Body of pancreas (tissue), 4 donors: Measurements from ENCODE around the gene NOX4. TPM values are rescaled to one million over a fixed set of nuclear protein-coding genes. Genes with fewer than 3 reads are reported as not detected.
A peak's percentile ranks its signal among the peaks of the same experiment; 100 is the strongest.
"Not testable (repeated sequence)": the region's sequence is repeated elsewhere in the genome, so short reads cannot be mapped to it uniquely, and the experiment has no call there.

Source experiments
- ATAC-seq: fragments of 150-250 bp; one replicate; pipeline ENCODE4 v1.9.1; 2016
- DNase-seq, 4 donors: peaks; one replicate each; pipeline ENCODE4 v3.0.0-alpha.2; 2019
- H3K27ac ChIP-seq, 4 donors: fragments of 200-600 bp; sonication (generic); 1 replicate in 3 of 4; 2 replicates in 1 of 4; pipeline versions ENCODE4 v1.5.1 to v1.6.1; 2016 to 2019; ENCODE audit warnings: mild to moderate bottlenecking in 1 of 4, mixed read lengths in 1 of 4, moderate library complexity in 1 of 4
- H3K27me3 ChIP-seq, 2 donors: fragments of 200-600 bp; sonication (generic); one replicate each; pipeline ENCODE4 v1.6.0; 2016; ENCODE audit warnings: mild to moderate bottlenecking in 1 of 2
- H3K36me3 ChIP-seq, 2 donors: fragments of 200-600 bp; sonication (generic); replicated peaks in 1 of 2; 2 replicates each; pipeline ENCODE4 v1.5.1; 2016; ENCODE audit warnings: low read depth in 2 of 2; ENCODE audit not compliant: insufficient read depth in 1 of 2
- H3K4me1 ChIP-seq: fragments of 200-600 bp; sonication (generic); one replicate; pipeline ENCODE4 v1.6.0; 2016
- H3K4me3 ChIP-seq, 2 donors: fragments of 200-600 bp; sonication (generic); 1 replicate in 1 of 2; 2 replicates in 1 of 2; pipeline ENCODE4 v1.5.1; 2016 to 2019
- H3K9me3 ChIP-seq, 3 donors: fragments of 200-600 bp; sonication (generic); 1 replicate in 2 of 3; 2 replicates in 1 of 3; pipeline ENCODE4 v1.5.1; 2016
- POLR2A ChIP-seq, 3 donors: fragments of 450-650 bp; IDR thresholded peaks; one replicate each; pipeline ENCODE4 v1.6.1; 2016; ENCODE audit warnings: antibody characterized with exemption in 3 of 3, mild to moderate bottlenecking in 2 of 3
- WGBS, 2 donors: methylation state at CpG; one replicate each; pipeline ENCODE4 v1.1.5; 2017; 5-methylcytosine and 5-hydroxymethylcytosine counted together
- intact Hi-C: fragments of 100-400 bp; cut with DNase I; formaldehyde crosslinking; loops from one replicate; pipeline ENCODE4 v1.15.1; 2023
- total RNA-seq, 2 donors: library from RNA; depleted of rRNA; stranded (reverse); fragments of >200 nt; gene quantifications; one replicate each; pipeline ENCODE4 v1.1.0, GENCODE V29; 2016
- TF ChIP-seq, protein P1 (sequence below), 7 experiments: fragments of 450-650 bp in 4 of 7; fragments of 200-600 bp in 3 of 7; sonication (generic) in 3 of 7; IDR thresholded peaks; one replicate each; pipeline ENCODE4 v1.5.1; 2016 to 2019; ENCODE audit warnings: antibody characterized with exemption in 7 of 7

The NOX4 gene
- total RNA-seq, 2 donors from 2014 or later: 0.78 TPM; not detected in 1

- DNase-seq (peak in 3 of 4 donors; percentile 8 to 26 (median 10)), ATAC-seq (no peak)
- no peaks in the 10 kb centered on the region for H3K9me3 ChIP-seq
- intact Hi-C loops: no loop called here
- no peaks in the 10 kb centered on the region for H3K36me3 ChIP-seq
- no peaks in the 10 kb centered on the region for H3K4me1 ChIP-seq
- no peaks in the 10 kb centered on the region for H3K27me3 ChIP-seq
- H3K27ac ChIP-seq: no peak overlapping the region
- TF ChIP-seq POLR2A (IDR thresholded peaks at IDR 0.05): no peak
- TF ChIP-seq, protein P1, sequence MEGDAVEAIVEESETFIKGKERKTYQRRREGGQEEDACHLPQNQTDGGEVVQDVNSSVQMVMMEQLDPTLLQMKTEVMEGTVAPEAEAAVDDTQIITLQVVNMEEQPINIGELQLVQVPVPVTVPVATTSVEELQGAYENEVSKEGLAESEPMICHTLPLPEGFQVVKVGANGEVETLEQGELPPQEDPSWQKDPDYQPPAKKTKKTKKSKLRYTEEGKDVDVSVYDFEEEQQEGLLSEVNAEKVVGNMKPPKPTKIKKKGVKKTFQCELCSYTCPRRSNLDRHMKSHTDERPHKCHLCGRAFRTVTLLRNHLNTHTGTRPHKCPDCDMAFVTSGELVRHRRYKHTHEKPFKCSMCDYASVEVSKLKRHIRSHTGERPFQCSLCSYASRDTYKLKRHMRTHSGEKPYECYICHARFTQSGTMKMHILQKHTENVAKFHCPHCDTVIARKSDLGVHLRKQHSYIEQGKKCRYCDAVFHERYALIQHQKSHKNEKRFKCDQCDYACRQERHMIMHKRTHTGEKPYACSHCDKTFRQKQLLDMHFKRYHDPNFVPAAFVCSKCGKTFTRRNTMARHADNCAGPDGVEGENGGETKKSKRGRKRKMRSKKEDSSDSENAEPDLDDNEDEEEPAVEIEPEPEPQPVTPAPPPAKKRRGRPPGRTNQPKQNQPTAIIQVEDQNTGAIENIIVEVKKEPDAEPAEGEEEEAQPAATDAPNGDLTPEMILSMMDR (IDR thresholded peaks at IDR 0.05): no peak
- no peak overlapping the region for H3K4me3 ChIP-seq
- WGBS, 2 donors: 21 to 36% methylated on average over 17 to 18 of the region's 18 CpGs
Measured at GRCh38 chr11:89293965-89294679, 197.1 kb downstream of the NOX4 start.

GRCh38 chr11:89288004-89288403 lies 203.2 kb downstream of the NOX4 start:
- H3K27me3 ChIP-seq, ATAC-seq, H3K36me3 ChIP-seq, H3K9me3 ChIP-seq, DNase-seq, H3K27ac ChIP-seq, H3K4me1 ChIP-seq, H3K4me3 ChIP-seq, intact Hi-C loops: not testable (repeated sequence)
- 70 to 77% methylated on average over 3 of the region's 3 CpGs for WGBS, 2 donors

- WGBS, 2 donors: 71 to 79% methylated on average over 1 of the region's 1 CpG
- intact Hi-C loops, H3K4me3 ChIP-seq, ATAC-seq, H3K9me3 ChIP-seq, DNase-seq, H3K36me3 ChIP-seq, H3K4me1 ChIP-seq, H3K27ac ChIP-seq, H3K27me3 ChIP-seq: not testable (repeated sequence)
Measured at GRCh38 chr11:89286601-89287000, 204.6 kb downstream of the NOX4 start.

GRCh38 chr11:89281032-89281677 lies 210.0 kb downstream of the NOX4 start:
- H3K4me3 ChIP-seq, DNase-seq, H3K4me1 ChIP-seq, H3K27me3 ChIP-seq, H3K27ac ChIP-seq, H3K36me3 ChIP-seq, H3K9me3 ChIP-seq, intact Hi-C loops, ATAC-seq: not testable (repeated sequence)
- 50 to 55% methylated on average over 3 of the region's 3 CpGs for WGBS, 2 donors

DNA sequence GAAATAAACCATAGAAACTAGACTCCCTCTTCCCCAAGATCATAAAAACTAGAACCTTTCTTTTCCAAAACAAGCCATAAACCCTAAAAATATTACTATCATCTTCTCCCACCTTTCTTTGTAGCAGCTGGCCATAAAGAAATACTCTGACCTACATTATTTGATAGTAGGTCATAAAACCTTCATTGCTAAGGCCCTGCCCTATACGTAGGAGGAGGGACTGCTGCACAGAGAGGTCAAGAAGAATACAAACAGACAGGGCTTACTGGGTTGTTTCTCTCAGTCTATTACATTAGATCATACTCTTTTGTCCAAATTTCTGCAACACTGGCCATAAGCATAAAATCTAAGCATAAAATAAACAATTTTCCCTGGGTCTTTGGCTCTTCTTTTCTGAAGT lies 212.0 kb downstream of the NOX4 start:
- no peak for DNase-seq
- H3K27me3 ChIP-seq: no peaks in the 10 kb centered on the region
- no peak overlapping the region for H3K4me3 ChIP-seq
- 48 to 68% methylated on average over 1 of the region's 1 CpG for WGBS, 2 donors
- no peak overlapping the region for H3K27ac ChIP-seq
- H3K4me1 ChIP-seq: no peaks in the 10 kb centered on the region
- ATAC-seq: no peak
- H3K9me3 ChIP-seq: no peaks in the 10 kb centered on the region
- TF ChIP-seq, protein P1 (IDR thresholded peaks at IDR 0.05): no peak
- no peak for TF ChIP-seq POLR2A (IDR thresholded peaks at IDR 0.05)
- no peaks in the 10 kb centered on the region for H3K36me3 ChIP-seq
- intact Hi-C loops: no loop called here

DNA sequence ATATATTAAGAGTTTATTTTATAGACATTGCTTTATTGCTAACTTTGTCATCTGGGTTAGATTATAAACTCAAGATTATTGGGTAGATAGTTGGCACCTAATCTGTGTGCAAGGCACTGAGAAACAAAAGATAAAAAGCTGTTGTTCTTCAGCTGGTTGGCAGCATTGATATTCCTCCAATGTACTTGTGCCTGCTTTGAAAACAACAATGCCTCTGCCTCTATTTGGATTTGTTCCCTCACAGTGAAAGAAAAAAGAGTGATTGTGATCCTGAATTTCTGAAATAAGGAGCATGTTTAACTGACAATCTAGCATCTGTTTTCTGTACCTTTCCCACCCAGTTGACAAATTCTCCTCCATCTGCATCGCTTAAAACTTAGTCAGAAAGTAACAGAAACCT lies 215.2 kb downstream of the NOX4 start:
- no peaks in the 10 kb centered on the region for H3K4me1 ChIP-seq
- 50 to 79% methylated on average over 1 of the region's 1 CpG for WGBS, 2 donors
- ATAC-seq (no peak), DNase-seq (no peak)
- no peaks in the 10 kb centered on the region for H3K36me3 ChIP-seq
- H3K27me3 ChIP-seq: no peaks in the 10 kb centered on the region
- TF ChIP-seq, protein P1 (IDR thresholded peaks at IDR 0.05): no peak
- TF ChIP-seq POLR2A (IDR thresholded peaks at IDR 0.05): no peak
- H3K9me3 ChIP-seq: no peaks in the 10 kb centered on the region
- no peak overlapping the region for H3K27ac ChIP-seq
- no peak overlapping the region for H3K4me3 ChIP-seq
- intact Hi-C loops: no loop called here

Other genes starting within 250 kb of the NOX4 start
- not detected for gene TRIM77, start 218.9 kb upstream of the NOX4 start, total RNA-seq